ENCODE data around the gene FKBP1B.

- TF ChIP-seq CTCF (IDR thresholded peaks at IDR 0.05; ENCODE audit: insufficient read depth, low read length, poor library complexity, severe bottlenecking) (no peak), EZH2phosphoT487 (conservative IDR thresholded peaks at IDR 0.05; ENCODE audit: low read length) (no peak)
Observed at GRCh38 chr2:24104906-24105305, 55.4 kb downstream of the FKBP1B start.
